Hindlimb muscle (tissue), 1 donor: Measurements from ENCODE around the gene LGR6. TPM values are rescaled to one million over a fixed set of nuclear protein-coding genes. Genes with fewer than 3 reads are reported as not detected.
"Not testable (repeated sequence)": the region's sequence is repeated elsewhere in the genome, so short reads cannot be mapped to it uniquely, and the experiment has no call there.

Experiments
- DNase-seq: peaks from one replicate; pipeline ENCODE4 v3.0.0-alpha.2; 2013
- polyA plus RNA-seq: library from polyadenylated mRNA; unstranded; fragments of 120-200 nt; gene quantifications from one replicate; pipeline ENCODE4 v1.2.1, GENCODE V29; 2013; ENCODE audit not compliant: insufficient read length

Gene LGR6
- polyA plus RNA-seq, 1 donor, result 0.34 TPM

DNA sequence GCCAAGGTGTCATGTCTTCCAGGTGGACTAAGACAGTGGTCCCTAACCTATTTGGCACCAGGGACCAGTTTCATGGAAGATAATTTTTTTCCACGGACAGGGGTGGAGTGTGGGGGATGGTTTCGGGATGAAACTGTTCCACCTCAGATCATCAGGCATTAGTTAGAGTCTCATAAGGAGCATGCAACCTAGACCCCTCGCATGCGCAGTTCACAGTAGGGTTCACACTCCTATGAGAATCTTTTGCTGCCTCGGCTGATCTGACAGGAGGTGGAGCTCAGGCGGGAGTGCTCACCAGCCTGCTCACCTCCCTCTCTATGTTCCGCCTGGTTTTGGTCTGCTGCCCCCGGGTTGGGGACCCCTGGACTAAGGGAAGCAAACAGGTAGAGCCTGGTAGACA, 30.9 kb downstream of the LGR6 start:
- no peak for DNase-seq

DNA sequence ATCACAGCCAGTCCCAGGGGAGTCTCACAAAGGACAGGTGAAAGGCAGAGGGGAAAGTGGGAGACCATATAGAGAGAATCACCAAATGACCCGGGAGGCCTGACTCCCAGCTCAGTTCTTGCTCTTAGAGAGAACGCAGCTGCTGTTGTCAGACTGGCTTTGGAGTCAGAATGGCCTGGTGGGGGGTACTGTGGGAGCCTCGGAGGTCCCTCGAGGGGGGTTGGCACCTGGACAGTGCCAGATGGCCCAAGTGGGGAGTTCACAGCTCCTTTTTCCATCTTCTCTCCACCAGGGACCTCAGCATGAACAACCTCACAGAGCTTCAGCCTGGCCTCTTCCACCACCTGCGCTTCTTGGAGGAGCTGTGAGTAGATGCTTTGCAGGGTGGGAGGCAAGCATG, 31.5 kb downstream of the LGR6 start:
- no peak for DNase-seq

DNA sequence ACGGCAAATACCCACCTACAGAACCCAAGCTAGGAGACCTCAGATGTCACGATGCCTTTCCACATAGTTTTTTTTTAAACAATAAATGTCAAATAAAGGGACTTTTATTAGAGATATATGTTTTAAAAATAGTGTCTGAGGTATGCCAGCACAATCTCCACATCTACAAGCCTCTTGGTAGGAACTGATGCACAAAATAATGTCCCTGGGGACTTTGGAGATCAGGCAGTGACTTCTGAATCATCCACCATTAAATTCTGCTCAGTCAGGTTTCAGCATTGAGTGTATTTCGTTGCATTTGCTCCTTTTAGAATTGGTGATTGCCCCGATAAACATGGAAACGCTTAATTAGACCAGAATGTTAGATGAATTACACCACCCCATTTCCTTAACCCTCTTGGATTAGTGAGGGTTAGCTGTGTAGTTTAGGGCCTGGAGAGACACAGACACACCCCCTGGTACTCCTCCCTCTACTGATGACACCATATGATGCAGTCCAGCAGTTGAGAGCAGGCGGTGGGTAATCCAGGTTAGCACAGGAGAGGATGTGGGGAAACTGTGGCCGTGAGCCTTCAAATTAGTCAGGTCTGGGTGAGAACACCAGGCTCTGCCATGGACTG, 33.6 kb downstream of the LGR6 start:
- DNase-seq, result no peak

DNA sequence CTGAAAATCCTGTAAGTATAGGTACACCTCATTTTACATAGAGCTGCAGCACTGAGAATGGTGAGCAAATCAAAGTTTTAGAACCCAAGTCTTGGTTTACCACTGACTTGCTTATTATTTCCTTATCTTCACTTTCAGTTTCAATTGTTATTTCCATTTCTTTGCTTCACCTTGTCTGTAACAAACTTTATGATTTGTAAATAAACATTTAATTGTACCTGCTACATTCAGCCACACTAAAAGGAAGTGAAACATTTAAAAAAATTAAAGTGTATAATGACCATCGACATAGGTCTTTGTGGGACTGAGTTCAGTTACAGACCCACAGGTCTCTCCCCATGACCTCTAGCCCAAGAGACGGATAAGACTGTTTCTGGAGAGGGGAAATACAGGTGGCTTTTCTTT, 34.4 kb downstream of the LGR6 start:
- DNase-seq, result no peak

DNA sequence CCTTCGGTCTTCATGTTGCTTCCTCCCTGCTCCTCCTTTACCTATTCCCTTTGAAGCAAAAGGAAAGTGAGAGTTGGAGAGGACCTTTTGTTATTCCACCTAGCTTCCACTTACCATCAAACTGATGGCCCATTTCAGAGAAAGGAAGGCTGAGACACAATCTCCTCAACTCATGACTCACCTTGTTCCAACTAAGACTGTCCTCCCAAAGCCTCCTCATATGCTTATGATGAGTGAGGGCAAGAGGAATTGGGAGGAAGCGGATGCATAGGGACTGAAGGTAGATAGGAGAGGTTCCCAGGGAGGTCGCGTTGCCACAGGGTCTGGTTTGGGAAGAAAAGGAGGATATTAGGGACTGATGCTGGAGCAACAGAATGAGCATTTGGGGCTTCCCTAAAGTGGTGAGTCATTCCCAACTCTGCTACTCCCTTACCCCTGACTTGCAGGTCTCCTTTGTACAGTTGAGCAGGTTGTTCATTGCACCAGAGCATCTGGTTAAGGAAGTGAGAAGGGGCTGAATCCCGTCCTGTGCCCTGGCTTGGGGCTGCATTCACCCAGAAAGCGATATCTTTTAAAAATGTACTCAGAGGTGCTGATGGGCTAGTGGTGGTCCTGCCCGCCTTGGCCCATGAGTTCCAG, 35.0 kb downstream of the LGR6 start:
- no peak for DNase-seq

DNA sequence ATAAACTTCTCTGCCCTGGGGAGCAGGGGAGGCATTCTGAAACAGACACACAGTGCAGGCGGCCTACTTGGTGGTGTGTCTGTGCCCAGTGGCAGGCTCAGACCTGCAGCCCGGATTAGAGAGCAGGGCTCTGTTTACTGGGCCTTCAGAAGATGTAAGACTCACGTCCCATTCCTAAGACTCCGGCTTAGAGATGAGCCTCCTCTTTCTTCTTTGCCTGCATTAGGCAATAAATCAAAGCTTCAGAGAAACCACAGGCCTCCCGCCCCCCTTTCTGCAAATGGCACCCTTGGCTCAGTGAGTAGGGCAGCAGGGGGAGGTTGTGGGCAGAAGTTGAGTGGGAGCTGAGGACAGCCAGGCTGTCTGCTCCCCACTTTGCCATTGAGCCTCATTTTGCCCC, 35.8 kb downstream of the LGR6 start:
- no peak for DNase-seq

DNA sequence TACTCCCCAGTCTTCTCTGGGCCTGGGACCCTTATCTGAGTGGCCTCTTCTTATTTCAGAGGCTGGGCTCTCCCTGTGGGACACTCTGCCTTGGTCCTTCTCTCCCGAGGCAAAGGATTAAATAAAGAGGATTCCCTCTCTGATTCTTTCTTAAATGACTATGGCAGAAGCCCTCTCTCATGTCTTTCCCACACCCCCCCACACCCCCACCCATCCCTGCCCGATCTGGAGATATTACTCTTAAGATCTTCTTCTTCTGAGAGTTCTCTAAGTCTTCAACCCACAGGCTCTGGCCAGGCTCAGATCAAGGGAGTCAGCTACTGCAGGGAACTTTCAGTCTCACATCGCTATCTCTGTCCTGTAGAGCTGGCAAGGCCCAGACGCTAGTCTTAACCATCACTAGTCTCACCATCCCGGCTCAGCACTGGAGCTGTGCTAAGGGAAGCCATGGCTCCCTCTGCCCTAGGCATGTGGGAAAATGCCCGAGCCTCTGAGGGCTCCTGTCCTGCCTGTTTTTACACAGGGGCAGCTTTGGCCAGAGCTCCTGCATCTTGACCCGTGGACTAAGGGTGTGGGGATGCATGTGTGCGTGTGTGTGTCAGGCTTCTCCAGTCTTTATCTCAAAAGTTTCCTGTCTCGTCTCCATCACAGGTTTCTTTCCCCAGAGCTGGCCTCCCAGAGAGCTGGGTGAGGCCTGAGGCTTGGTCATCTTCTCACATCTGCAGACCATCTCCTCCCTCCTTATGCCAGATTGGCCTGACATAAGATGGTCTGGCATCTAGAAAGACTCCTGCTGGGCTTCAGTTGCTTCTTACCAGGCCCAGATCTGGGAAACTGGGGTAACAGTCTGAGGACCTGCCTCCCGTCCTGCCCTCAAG, 36.7 kb downstream of the LGR6 start:
- DNase-seq, result no peak

DNA sequence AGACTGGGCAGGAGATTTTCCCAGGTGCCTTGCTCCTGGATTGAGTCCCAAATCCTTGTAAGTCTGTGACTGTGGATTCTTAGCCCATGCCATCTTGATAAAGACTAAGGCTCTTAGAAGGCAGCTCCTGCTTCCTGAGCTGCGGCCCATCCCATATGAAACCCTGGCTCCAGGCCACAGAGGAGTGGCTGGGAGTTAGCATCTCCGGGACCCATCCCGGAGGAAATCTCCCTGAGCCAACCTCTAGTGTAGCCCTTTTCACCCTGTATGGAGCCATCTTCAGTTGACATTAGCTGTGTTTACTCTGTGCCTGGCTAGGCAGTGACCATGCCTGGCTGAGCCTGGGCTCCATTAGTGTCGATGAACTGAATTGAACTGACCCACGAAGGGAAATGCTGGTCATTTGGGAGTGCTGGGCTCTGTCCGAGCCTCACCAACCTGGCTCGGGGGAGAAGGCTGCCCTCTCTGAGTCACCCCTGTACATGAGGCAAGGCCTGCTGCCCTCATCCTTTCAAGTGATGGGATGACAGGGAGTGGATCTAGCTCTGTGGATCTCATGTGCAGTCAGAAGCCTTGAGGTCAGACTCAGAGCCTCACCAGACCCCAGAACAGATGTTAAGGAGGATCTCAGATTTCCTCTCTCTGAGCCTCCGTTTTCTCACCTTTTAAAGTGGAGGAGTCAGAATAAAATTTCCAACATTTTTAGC, 37.5 kb downstream of the LGR6 start:
- DNase-seq, result no peak

DNA sequence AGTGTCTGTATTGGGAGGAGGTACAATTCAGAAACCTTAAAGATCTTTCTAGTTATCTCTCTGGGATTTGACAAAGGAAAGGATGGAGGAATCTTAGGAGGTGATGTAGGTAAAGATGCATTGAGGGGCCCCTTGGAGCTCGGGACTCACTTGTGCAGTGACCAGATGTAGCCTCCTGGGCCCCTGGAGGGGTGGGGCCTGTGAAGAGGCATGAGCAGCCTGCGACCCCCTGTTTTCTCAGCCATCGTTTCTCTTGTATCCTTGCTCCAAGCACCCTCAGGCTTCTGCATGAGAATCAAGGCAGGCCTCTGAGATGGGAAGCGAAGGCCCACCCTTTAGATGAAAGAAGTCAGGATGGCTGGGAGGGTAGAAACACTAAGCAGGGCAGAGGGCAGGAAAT, 39.6 kb downstream of the LGR6 start:
- DNase-seq, result no peak

DNA sequence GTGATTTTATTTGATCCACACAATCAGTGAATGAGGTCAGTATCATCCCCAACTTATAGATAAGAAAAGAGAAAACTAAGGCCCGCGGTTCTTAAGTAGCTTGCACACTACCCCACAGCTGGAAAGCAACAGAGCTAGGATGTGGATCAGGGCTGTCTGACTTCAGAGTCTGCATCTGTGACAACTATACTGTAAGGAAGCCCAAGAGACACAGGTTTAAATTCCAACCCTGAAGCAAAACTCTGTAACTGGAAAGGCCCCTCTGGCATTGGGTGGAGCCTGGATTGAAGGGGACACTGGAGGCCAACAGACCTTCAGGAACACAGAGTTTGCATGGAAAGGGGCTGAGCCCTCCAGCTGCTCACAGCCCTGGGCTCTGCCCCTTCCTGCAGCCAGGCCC, 40.2 kb downstream of the LGR6 start:
- DNase-seq, result no peak

DNA sequence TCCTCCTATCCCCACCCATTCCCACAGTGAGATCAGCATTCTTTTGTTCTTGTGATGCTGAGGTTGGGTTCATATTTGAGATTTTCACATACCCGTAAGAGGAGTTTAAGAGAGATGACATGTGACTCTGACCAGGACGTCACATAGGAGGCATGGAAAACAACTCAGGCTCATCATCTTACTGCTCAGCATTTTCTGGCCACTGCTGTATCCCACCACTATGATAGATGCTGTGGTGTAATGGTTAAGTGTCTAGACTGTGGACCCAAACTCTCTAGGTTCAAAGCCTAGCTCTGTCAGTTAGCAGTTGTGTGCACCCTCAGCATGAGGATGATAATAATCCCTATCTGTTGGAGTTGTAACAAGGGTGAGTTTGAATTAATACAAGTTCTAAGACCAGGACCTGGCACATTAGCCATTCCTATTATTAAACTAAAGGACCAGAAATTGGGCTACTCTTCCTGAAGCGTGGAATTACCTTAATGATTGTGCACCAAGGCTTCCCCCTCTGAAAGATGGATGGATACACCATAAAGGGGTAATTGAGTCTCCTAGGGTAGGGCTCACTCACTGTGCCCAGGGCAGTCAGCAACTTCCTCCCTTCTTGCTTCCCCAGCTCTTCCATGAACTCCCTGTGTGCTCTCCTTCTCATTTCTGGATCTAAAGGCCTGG, 40.9 kb downstream of the LGR6 start:
- DNase-seq, result no peak

DNA sequence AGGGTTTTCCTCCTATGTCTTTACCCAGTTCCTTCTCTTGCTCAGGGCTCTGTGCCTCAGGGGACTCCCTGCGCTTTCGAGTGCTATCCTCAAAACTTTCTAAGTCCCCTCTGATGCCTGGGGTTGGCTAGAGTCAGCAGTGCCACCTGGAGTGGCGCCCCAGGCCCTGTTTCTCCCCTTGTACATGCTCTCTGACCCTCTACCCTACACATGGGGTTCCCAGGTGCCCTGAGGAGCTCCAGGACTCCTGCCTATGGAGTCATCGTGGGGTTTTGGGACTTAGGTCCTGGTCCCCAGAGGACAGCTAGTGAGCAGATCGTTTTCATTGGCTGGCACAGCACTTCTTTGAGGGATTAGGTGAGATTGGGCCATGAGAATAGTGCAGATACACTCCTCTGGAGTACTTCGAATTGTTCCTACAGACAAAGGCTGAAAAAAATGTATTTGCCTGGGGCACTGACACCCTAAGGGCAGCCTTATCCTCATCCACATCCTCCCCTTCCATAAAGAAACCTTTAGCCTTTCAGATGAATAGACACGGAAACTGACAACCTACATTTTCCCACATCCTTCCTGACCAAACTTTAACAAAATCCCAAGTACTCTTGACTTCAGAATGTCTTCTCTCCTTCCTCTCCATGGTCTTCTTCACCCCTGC, 41.5 kb downstream of the LGR6 start:
- no peak for DNase-seq

DNA sequence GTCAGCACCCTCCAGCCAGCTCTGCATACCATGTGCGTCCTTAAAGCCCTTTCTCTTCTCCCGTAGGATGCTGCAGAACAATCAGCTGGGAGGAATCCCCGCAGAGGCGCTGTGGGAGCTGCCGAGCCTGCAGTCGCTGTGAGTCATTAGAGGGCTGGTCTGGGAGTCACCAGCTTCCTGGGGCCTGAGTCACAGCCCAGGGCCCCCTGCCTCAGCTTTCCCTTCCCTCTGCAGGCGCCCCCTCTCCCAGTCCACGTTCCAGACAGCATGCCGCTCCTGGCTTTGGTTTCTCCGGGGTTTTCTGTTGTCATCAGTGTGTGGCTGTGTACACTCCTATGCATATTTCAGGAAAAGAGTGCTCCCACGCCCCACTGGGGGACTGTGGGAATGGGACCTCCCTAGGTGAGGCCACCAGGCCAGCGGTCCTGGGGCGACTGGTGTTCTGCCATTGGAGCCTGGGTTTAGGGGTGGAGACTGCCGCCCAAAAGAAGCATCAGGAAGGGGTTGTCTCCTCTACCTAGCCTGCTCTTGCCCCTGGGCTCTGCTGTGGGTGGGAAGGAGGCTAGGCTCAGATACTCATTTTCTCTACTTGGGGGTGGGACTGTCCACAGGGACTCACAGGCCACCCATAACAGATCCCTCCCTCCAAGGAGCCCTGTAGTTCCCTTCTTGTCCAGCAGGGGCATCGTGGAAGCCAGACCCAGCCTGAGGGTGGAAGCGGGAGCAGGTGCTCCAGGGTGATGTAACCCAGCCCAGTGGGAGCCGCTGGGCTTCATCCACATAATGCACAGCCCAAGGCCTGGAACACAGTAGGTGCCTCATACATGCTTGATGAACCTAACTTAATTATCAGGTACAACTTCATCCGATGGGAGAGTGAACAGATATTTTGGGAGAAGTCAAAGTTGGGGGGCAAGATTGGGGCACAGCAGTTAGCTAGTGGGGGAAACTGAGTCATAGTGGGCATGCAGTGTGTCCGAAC, 42.5 kb downstream of the LGR6 start:
- DNase-seq, result peak; percentile 19

DNA sequence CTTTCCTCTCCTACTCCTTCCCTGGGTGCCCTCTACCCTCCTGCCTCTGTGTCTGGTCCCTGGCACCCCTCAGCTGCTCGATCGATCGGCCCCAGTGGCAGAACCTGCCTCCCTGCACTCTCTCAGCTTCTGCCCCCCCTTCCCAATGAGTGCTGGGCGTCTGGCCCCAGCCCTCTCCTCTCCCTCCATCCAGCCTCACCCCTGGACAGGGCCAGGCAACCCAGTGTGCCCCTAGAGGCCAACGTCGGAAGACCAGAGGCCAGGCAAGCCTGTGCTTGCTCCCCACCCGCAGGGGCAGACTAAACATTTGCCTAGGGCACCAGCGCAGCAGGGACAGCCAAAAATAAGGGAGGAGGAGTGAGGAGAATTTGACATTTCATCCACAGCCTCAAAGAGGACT, 43.5 kb downstream of the LGR6 start:
- no peak for DNase-seq

DNA sequence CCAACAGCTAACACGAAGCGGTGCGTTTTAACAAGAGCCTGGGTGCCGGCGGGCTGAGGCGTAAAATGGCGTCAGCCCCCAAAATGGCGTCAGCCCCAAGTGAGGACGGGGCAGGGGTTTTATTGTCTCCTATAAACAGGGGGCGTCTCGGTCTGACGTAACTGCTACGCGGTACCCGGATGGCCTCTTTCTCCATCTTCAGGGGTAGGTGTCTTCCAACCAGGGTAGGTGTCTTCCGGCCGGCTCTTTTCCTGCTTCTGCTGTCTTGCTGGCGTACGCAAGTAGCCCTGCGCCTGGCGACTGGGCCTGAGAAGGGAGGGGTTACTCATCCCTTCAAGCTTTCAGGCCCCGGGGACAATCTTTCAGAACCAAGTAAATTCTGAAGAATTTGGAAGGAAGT, 45.3 kb downstream of the LGR6 start:
- DNase-seq, result no peak

DNA sequence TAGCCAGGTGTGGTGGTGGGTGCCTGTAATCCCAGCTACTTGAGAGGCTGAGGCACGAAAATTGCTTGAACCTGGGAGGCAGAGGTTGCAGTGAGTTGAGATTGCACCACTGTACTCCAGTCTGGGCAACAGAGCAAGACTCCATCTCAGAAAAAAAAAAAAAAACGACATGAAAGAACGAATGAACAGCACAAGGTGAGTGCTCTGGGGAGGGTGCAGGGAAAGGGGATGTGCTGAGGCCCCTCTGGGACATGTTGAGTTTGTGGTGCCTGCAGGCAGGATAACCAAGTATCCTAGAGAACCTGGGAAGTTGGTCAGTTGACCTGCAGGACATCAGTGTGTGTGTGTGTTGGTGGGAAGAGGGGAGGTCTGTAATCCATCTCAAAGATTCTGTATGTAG, 46.6 kb downstream of the LGR6 start:
- not testable (repeated sequence) for DNase-seq

DNA sequence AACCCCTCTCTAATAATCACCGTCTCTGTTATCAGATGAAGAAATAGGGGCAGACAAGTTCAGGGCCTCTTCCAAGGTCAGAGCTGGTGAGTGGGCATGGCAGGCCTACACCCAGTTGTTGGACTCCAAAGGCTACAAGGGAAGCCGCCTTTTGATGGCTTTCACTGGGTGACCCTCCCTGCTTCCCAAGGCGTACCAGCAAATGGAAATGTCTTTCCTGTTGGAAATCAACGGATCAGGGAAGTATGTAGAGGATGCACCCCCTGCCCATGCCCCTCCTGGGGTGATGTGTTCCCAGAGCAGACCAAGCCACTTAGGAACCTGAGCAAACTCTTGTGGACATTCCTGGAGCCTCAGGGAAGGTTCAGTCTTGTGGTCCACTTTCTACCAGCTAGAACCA, 47.4 kb downstream of the LGR6 start:
- no peak for DNase-seq

DNA sequence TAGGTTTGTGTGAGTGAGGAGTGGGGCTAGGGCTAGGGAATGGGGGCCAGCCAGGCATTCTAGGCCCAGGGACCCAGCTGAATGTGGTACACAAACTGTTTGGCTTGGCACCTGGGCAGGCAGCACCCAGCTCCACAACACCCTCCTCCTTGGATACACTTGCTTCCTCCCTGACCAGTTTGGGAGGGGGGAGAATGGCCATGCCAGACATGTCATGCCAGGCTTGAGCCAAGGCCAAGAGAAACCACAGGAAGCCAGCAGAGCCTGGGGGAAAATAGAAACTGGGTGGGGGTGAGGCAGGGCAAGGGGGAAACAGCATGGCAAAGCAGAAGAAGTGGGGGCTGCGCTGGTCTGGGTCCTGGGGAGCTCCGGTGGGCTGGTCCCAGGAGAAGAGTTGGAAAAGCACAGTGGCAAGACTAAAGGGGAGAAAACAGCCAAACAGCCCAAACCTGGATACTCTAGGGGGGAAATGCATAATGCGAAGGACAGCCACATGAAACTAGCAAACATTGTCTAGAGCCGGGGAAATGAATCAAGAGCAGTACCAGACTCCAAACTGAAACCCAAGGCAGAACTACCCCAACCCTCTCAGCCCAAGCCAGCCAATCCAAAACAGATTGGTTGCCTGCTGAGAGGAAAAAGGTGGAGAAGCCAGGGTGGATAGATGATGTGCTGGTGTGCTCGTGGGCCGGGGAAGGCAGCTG, 47.9 kb downstream of the LGR6 start:
- DNase-seq, result no peak

DNA sequence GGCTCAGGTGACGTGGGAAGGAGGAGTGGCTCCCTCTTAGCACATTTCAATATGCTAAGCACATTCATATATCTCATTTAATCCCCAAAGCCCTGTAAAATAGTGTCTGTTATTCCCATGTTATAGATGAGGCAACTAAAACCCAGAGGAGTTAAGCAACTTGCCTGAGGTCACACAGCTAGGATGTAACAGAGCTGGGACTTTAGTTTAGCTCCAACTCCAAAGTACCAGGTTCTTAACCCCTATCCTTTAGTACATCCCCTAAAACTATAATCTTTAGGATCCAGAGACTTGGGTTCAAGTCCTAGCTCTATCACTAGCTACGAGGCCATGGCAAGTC, 48.5 kb downstream of the LGR6 start:
- no peak for DNase-seq

DNA sequence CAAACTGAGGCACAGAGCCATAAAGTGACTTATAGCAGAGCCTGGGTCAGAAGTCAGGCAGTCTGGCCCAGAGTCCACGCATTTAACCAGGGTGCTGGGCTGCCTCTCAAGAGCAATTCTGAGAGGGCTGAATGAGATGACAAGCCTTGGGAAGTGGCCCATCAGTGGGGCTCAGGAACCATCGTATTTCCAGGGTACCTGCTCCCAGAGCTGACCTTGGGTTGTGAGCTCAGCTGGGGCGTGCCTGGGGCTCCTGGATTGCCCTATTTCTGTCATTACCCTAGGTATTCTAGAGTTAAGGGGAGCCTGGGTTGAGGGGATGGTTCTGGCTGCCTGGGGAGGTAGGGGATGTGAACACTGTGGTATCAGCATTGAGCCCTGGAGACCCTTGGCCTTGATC, 49.4 kb downstream of the LGR6 start:
- DNase-seq, result no peak
